GM19397 (cell line): Measurements from ENCODE around the gene IL21.

Experiments
- ATAC-seq: cut with Tn5 transposase; IDR thresholded peaks from one replicate; pipeline ENCODE4 v1.9.1; 2021; ENCODE audit warnings: mild to moderate bottlenecking, moderate library complexity; ENCODE audit not compliant: unreplicated experiment

The IL21 gene

GRCh38 chr4:122635205-122635604 lies 14.3 kb upstream of the IL21 start:
- ATAC-seq: no peak

DNA sequence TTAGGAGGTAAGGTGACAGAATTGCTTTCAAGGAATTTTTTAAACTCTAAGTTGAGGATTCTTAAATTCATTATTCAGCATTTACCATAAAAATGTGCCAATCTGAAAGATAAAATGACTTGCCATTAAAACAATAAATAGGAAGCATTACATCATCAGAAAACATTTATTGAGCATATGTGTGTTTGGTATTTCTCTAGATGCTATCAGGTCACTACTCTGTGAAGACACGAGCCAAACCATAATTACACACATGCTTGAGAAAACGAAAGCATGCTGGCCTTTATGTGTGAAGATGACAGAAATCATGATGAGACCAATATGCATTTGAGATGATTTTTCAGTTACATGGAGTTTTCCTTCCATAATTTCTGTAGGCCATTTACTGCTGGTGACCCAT lies 12.3 kb upstream of the IL21 start:
- ATAC-seq: no peak

GRCh38 chr4:122632396-122633143 lies 11.7 kb upstream of the IL21 start:
- no peak for ATAC-seq

DNA sequence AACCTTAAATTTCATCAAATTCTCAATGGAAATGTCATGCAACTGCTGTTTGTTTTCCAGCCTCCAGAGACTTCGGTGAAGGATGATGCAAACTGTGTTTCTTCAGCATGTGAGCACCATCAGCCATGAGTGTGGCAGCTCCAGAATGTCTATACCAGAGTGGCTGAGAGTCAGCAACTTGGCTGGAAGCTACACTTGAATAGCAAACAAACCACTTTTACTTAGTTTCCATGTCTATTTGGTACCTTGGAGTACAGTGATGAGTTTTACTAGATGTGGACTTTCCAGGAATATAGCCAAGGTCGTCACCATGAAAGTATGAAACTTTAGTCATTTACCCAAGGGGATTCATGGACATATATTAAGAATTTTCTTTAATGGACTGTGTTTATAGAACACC lies 4.3 kb upstream of the IL21 start:
- no peak for ATAC-seq

DNA sequence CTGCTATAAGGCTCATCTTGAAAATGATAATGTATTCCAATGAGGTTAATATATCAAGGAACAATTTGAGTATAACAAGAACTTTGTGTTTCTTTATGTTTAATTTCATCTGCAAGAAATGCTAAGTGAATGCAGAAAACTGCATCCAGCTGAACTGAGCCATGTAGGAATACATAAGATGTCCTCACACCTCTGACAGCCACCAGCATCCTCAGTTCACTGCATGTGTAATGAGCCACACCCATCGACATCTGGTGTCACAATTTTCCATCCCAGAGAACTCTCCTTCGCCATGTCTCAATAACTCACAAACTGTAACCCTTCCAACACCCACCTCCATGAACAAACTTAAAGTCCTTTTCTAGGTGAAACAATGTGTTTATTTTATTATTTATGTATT lies 3.3 kb upstream of the IL21 start:
- ATAC-seq: no peak

DNA sequence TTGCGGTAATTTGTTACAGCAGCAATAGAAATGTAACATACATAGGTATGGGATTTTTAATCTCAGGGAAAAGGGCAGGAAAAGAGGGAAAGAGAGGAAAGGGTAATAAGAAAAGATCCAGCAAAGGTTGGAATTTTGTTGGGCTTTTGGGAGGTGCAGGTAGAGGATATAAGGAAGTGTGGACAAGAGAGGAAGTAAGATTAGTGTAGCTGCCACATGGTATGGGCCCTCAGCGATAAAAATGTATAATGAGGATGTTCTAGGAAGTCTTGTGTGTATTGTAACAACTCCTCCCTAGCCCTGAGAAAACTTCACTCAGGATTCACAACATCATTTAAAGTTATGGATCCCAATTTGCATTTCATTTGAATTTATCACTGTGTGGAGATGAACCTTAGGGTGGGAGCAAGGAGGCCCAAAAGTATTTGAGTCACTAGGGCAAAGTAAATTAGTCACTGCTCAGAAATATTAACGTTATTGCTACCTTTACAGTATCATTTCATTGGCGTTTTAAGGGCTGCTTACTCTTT lies 2.8 kb upstream of the IL21 start:
- no peak for ATAC-seq

DNA sequence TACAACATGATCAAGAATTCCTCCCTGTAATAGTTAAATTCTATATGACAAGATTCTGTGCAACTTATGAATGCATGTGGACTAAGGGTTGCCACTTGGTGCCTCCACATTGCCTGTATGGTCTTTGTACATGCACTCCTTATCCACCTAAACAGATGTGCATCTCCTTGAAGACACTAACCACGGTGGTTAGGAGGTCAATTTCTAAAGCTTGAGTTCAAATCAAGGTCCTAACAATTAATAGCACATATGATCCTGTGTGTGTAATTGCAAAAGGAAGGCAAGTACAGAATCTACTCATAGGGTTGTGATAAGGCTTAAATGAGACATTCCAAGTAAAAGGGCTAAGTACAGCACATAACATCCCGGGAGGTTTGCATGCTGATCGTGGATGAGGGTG lies 1.5 kb upstream of the IL21 start:
- ATAC-seq: no peak

DNA sequence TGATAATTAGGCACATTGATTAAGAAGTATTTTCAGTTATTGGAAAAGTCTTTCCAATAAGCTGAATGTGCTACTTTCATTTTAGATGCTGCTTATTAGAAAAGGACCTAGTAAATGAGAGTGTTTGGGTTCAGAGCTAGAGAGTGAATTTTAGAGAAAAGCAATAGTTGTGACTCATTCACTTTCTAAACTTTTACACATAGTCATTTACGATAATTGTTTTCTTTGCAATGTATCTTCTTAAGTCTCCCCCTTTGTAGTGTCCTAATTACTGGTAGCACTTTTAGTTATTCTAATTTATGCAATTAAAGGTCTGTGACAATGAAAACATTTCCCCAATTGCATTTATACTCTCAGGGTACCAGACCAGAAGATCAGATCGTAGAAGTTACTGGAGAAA lies 1.3 kb downstream of the IL21 start:
- no peak for ATAC-seq

GRCh38 chr4:122617597-122618593 lies 3.0 kb downstream of the IL21 start:
- no peak for ATAC-seq

GRCh38 chr4:122616915-122617596 lies 3.8 kb downstream of the IL21 start:
- ATAC-seq: no peak

GRCh38 chr4:122614621-122615020 lies 6.2 kb downstream of the IL21 start:
- ATAC-seq: no peak

- ATAC-seq: no peak
These were observed 8.3 kb downstream of the IL21 start for GRCh38 chr4:122612540-122612939.

DNA sequence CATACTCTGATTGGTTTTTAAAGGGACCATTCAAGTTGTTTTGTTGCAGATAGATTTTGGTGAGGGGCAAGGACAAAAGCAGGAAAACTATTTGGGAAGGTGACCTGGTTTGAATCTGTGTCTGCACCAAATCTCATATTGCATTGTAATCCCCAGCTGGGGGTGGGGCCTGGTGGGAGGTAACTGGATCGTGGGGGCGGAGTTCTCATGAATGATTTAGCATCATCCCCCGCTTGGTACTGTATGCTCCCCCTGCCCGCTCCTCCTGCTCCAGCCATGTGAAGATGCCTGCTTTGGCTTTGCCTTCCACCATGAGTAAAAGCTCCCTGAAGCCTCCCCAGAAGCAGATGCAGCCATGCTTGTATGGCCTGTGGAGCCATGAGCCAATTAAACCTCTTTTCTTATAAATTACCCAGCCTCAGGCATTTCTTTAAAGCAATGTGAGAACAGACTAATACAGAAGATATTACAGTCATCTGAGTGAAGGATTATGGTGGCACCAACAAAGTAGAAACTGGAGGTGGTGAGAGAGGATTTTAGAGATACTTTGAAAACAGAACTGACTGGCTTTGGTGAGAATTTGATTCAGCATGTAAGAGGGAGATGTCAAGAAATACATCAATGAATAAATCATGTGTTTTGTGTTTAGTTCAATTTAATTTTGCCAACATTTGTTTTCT lies 14.4 kb downstream of the IL21 start:
- no peak for ATAC-seq

DNA sequence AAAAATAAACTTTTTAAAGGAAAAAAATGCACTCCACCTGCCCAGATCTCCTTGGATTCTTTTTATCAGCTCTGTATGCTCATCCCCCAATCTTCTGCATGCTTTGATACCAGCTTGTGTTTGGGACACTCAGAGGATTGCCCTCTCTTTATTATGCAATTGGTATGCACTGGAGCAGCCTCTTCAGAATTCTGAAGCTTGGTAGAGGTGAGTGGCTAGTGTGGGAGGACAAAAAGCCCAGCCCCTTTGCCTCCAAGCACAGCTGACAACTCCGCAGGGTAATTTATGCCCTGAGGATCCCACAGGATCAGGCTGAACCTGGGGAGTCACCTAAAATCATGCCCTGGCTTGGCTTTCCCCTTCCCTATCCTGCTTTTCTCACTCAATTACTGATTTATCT lies 16.7 kb downstream of the IL21 start:
- ATAC-seq: no peak

DNA sequence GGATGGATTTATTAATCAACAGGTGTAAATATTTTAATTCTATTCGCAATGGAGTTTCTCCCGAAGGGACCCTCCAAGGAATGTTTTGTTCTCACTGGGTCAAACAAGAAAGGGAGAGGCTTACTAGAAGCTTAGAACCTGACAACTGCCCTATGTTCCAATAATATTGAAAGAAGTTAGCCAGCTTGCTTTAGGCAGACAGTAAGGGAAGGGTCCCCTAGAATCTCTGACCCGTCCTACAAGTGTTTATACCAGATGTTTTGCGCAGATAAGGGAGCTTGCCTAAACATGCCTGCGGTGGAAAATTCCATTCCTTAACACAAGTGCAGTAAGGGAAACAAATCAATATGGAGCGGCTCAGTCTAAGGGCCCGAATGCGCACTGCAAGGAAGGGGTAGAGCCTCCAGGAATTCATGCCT lies 17.7 kb downstream of the IL21 start:
- no peak for ATAC-seq

- ATAC-seq: no peak
These were observed 18.4 kb downstream of the IL21 start for GRCh38 chr4:122602277-122603142.

- ATAC-seq: no peak
These were observed 29.7 kb downstream of the IL21 start for GRCh38 chr4:122591196-122591595.

GRCh38 chr4:122588453-122589238 lies 32.2 kb downstream of the IL21 start:
- ATAC-seq: no peak

GRCh38 chr4:122584519-122584918 lies 36.3 kb downstream of the IL21 start:
- ATAC-seq: no peak
